GM06990 (cell line): ENCODE measurements around the gene ZNF236.
A peak's percentile ranks its signal among the peaks of the same experiment; 100 is the strongest.

Source experiments
- DNase-seq: peaks from one replicate; pipeline ENCODE4 v3.0.0-alpha.2; 2011; ENCODE audit not compliant: insufficient read length; ENCODE audit errors: extremely low read depth
- H3K27me3 ChIP-seq: replicated peaks from 2 replicates; pipeline ENCODE4 v1.6.0; 2011; ENCODE audit warnings: low read length; ENCODE audit not compliant: control insufficient read depth, insufficient read depth
- H3K36me3 ChIP-seq: 2 replicates; pipeline ENCODE4 v1.5.1; 2011; ENCODE audit warnings: low read length; ENCODE audit not compliant: control insufficient read depth, insufficient read depth
- H3K4me3 ChIP-seq: replicated peaks from 2 replicates; pipeline ENCODE4 v1.5.1; 2011; ENCODE audit warnings: low read depth, mild to moderate bottlenecking, control low read depth, low read length
- TF ChIP-seq, protein P1 (sequence below): IDR thresholded peaks from 2 replicates; pipeline ENCODE4 v1.5.1; 2011; ENCODE audit warnings: low read length, control low read depth, mild to moderate bottlenecking, inconsistent platforms; ENCODE audit not compliant: insufficient read depth, poor library complexity, severe bottlenecking

Gene ZNF236

GRCh38 chr18:76791106-76791505 lies 31.3 kb upstream of the ZNF236 start:
- no peak overlapping the region for H3K4me3 ChIP-seq
- H3K36me3 ChIP-seq: no peaks in the 10 kb centered on the region
- no peak for DNase-seq
- H3K27me3 ChIP-seq: no peaks in the 10 kb centered on the region
- TF ChIP-seq, protein P1, sequence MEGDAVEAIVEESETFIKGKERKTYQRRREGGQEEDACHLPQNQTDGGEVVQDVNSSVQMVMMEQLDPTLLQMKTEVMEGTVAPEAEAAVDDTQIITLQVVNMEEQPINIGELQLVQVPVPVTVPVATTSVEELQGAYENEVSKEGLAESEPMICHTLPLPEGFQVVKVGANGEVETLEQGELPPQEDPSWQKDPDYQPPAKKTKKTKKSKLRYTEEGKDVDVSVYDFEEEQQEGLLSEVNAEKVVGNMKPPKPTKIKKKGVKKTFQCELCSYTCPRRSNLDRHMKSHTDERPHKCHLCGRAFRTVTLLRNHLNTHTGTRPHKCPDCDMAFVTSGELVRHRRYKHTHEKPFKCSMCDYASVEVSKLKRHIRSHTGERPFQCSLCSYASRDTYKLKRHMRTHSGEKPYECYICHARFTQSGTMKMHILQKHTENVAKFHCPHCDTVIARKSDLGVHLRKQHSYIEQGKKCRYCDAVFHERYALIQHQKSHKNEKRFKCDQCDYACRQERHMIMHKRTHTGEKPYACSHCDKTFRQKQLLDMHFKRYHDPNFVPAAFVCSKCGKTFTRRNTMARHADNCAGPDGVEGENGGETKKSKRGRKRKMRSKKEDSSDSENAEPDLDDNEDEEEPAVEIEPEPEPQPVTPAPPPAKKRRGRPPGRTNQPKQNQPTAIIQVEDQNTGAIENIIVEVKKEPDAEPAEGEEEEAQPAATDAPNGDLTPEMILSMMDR: no peak

GRCh38 chr18:76791642-76792041 lies 30.7 kb upstream of the ZNF236 start:
- no peaks in the 10 kb centered on the region for H3K36me3 ChIP-seq
- no peak for DNase-seq

GRCh38 chr18:76794326-76794725 lies 28.0 kb upstream of the ZNF236 start:
- Histone ChIP-seq H3K27me3 (no peaks in the 10 kb centered on the region), H3K4me3 (no peak overlapping the region), H3K36me3 (no peaks in the 10 kb centered on the region)

More at GRCh38 chr18:76791642-76792041, 30.7 kb upstream of the ZNF236 start:
- TF ChIP-seq, protein P1: no peak
- no peak overlapping the region for H3K4me3 ChIP-seq
- H3K27me3 ChIP-seq: no peaks in the 10 kb centered on the region

GRCh38 chr18:76801567-76802505 lies 20.5 kb upstream of the ZNF236 start:
- H3K4me3 ChIP-seq: peak overlapping the region; percentile 24; the same call in 1 of the 2 replicates
- H3K36me3 ChIP-seq: no peaks in the 10 kb centered on the region; the same call in 1 of the 2 replicates
- H3K27me3 ChIP-seq: no peaks in the 10 kb centered on the region
- peak; percentile 76 for DNase-seq
- TF ChIP-seq, protein P1: peak; percentile 90

More at GRCh38 chr18:76794326-76794725, 28.0 kb upstream of the ZNF236 start:
- TF ChIP-seq, protein P1: no peak
- no peak for DNase-seq

DNA sequence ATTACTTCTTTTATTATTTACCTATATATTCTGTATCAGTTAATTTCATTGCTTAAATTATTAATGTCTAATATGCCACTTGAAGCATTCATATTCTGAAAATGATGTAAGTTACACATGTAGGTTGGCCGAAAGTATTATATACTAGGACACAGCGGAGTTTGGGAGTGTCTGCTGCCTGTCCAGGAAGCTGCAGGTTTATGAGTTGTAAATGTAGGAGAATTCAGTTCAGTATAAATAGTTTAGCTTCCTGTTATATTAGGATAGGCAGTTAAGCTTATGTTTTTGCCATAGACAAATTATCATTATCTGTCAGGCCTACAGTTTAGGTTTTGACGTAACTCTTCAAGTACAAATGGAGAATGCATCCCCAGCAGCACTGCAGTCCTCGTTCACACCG lies 18.9 kb upstream of the ZNF236 start:
- TF ChIP-seq, protein P1: no peak
- no peaks in the 10 kb centered on the region for H3K27me3 ChIP-seq
- H3K36me3 ChIP-seq: no peaks in the 10 kb centered on the region; the same call in 1 of the 2 replicates
- no peak overlapping the region for H3K4me3 ChIP-seq
- no peak for DNase-seq
